NCI-H510A treated with DMSO at 0.1 percent for 48 hours (cell line): ENCODE measurements around the gene ESYT3.
A peak's percentile ranks its signal among the peaks of the same experiment; 100 is the strongest.

Source experiments
- DNase-seq: peaks from one replicate; lab custom pipeline; 2025; lab: John Stamatoyannopoulos, UW

Gene ESYT3, protein sequence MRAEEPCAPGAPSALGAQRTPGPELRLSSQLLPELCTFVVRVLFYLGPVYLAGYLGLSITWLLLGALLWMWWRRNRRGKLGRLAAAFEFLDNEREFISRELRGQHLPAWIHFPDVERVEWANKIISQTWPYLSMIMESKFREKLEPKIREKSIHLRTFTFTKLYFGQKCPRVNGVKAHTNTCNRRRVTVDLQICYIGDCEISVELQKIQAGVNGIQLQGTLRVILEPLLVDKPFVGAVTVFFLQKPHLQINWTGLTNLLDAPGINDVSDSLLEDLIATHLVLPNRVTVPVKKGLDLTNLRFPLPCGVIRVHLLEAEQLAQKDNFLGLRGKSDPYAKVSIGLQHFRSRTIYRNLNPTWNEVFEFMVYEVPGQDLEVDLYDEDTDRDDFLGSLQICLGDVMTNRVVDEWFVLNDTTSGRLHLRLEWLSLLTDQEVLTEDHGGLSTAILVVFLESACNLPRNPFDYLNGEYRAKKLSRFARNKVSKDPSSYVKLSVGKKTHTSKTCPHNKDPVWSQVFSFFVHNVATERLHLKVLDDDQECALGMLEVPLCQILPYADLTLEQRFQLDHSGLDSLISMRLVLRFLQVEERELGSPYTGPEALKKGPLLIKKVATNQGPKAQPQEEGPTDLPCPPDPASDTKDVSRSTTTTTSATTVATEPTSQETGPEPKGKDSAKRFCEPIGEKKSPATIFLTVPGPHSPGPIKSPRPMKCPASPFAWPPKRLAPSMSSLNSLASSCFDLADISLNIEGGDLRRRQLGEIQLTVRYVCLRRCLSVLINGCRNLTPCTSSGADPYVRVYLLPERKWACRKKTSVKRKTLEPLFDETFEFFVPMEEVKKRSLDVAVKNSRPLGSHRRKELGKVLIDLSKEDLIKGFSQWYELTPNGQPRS

DNA sequence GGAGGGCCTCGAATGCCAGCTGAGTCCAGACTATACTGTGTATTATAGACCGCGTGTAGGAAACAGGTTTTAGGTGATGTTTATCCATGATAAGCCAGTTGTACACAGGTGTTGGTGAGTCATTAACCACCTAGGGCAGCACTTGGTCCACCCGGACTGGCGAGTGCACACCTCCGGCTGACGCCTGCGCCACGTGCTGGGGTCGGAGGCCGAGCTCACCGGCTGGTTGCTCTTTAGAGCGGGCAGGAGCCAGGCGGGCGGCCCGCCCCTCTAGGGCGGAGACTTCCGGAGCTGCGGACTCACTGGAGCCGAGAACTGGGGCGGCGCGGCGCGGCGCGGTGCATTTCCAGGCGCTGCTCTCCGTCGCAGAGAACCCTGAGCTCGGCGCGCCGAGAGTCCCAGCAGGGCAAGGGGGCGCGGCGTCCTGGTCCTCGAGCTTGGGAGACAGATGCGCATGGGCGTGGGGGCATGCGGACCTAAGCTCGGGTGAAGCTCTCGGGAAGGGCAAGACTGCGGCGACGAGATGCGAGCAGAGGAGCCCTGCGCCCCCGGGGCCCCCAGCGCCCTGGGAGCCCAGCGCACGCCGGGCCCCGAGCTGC lies at the start of gene ESYT3:
TSS of gene ESYT3 (plus strand) at position 341 of the 599 bp plus-strand sequence. CDS start at position 524, 183 bp downstream.
- peak; percentile 20 for DNase-seq

GRCh38 chr3:138384976-138385375 lies 49.4 kb upstream of the ESYT3 start:
- DNase-seq, result no peak

- DNase-seq, result no peak
Measured at GRCh38 chr3:138389144-138389601, 45.2 kb upstream of the ESYT3 start.

DNA sequence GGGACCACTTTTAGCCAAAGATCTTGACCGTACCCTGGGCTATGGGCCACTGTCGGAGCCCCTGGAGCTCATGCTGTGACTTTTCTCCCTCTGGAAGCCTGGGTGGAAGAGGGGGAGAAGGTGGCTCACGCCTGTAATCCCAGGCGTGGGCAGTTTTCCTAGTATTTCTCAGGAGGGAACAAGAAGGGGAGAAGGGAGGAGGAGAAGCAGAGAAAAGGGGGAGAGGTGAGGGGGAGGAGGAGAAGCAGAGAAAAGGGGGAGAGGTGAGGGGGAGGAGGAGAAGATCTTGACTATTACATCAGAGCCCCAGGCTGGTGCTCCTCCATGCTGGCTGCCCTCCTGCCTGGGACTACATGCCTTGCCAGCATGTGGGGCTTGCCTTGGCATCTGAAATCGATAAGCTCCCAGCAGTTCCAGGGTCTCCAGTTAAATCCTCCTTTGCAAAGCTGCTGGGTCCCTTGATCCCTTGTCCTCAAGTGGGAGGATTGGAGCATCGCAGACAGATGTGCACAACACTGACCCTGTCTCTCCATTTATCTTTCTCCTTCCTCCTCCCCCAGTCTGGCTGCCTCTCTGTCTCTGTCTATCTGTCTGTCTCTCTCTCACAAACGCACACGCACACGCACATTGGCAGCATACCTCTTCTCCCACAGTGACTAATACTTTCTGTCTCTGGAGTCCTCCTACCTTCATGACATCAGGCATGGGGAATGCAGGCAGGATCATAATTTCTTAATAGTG lies 44.4 kb upstream of the ESYT3 start:
- DNase-seq, result no peak

DNA sequence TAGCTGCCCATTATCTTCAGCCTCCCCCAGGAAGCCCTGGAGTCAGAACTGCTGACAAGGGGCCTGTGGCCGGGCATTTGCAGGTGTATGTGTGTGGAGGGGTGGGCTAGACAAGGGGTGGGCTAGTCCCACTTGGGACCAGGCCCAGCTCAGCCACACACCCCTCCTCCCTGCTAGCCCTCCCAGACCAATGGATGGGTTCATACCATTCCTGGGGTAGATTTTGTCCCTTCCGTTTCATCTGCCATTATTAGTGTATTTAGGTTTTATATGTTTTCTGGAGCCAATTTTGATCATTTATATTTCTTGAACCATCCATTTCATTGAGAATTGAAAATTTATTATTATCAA lies 43.9 kb upstream of the ESYT3 start:
- DNase-seq, result no peak

GRCh38 chr3:138394156-138394555 lies 40.3 kb upstream of the ESYT3 start:
- no peak for DNase-seq

DNA sequence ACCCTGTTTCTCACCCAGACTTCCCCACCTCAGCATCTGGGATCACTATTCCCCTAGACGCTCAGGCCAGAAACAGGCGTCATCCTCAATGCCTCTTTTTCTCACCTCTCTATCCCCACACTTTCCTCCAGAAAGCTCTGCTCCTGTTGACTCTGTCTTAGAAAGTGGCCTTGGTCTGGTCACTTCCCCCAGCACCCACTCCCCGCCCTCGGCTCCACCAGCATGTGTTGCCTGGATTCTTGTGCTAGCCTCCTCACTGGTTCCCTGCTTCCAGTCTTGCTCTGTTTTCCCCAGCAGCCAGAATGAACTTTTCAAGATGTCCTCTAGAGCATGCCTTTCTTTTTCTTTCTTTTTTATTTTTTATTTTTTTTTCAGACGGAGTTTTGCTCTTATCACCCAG lies 39.7 kb upstream of the ESYT3 start:
- no peak for DNase-seq

DNA sequence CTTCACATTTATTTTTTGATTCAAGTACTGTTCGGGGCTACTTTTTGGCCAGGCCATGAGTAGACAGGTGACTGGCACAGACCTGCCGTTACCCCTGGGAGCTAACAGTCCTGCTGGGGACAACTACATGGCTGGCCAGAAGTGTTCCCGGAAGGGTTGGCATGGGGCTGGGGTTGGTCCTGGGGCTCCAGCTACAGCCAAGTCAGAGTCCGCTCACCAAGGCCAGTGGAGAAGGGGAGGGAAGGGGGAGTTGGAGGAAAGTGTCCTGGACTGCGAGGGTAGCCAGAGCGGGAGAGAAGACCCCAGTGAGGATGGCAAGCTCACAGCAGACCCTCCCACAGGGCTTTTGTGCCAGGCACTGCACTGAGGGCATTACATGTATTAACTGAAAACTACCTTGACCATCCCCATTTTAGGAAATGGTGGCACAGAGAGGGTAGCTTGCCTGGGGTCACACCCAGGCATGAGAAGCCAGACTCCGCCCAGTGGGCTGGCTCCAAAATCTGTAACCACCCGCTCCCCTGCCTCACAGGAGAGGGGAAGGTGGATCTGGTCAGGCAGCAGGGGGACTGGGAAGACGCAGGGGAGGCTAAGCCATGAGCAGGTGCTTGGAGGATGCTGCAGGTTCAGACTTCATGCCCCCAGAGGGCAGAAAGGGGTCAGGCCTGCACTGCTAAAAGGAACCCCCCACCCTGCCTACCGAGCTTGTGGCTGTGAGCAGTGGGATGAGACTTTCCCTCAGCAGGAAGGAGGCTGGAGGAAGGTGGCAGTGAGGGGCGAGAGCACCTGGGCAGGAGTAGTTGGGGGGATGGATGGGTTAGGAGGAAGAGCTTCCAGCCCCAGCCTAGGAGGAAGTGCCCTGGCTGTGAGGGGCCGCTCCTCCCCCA lies 38.3 kb upstream of the ESYT3 start:
- no peak for DNase-seq

DNA sequence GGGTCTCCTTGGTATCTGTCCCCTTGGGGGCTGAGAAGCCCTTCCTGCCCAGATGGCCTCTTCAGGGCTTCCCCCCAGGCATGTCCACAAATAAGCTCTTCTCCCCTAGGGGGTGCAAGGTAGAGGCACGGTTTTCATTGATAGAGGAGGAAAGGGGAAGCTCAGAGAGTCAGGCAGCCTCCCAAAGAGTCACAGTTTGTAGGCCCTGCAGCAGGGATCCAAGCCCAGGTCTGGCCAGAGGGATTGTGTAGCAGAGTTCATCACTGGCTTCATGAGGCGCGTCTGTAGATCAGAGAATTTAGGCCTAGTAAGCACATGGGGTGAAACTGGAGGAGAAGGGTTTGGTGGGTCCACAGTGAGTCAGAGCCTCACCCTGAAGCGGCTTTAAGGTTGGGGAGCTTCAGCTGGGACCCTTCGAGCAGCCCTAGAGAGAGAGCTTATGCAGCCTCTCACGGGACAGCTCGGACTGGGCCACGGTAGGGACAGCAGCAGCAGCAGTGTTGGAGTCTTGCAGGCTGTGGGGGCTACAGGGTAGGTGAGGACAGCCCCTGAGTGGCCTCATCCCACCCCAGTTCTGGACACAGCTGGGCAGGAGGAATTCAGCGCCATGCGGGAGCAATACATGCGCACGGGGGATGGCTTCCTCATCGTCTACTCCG lies 37.5 kb upstream of the ESYT3 start:
- DNase-seq, result no peak

- no peak for DNase-seq
Measured at GRCh38 chr3:138397983-138398382, 36.4 kb upstream of the ESYT3 start.

GRCh38 chr3:138398791-138399575 lies 35.4 kb upstream of the ESYT3 start:
- DNase-seq, result no peak

DNA sequence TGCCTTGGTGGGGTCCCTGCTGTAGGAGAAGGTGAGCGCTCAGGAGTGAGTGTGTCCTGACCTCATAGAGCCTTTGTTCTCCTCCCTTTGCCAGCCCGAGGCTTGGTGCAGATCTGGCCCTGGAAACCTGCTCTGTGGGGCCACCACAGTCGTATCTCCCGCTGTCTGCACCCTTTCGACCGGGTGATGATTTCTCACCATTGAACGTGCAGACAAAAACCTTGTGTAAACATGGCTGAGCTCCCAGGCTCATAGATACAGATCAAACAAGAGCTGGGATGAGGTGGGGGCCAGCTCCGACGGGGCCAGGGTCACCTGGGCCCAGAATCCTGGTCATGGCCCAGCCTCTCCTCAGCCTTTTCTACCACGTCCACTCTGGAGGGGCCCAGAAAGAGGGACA lies 34.6 kb upstream of the ESYT3 start:
- no peak for DNase-seq

GRCh38 chr3:138400651-138401070 lies 33.8 kb upstream of the ESYT3 start:
- DNase-seq, result no peak

GRCh38 chr3:138401834-138402233 lies 32.6 kb upstream of the ESYT3 start:
- DNase-seq, result no peak

DNA sequence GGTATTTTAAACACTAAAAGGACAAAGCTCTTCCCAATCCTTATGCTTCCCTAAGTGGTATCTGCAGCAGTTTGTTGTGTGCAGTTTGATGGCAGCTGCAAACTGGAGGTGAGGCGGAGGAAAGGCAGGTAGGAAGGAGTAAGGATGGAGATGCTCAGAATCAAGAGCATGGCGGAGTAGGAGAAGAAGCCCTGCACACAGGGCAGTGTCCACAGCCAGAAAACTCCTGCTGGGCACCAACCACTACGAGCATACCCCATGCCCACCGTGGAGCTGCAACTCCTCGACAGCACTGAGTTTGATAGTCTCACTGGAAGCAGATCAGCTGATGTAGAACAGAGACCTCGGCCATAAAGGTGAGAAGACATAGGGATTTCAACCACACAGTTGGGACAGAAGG lies 30.3 kb upstream of the ESYT3 start:
- no peak for DNase-seq

DNA sequence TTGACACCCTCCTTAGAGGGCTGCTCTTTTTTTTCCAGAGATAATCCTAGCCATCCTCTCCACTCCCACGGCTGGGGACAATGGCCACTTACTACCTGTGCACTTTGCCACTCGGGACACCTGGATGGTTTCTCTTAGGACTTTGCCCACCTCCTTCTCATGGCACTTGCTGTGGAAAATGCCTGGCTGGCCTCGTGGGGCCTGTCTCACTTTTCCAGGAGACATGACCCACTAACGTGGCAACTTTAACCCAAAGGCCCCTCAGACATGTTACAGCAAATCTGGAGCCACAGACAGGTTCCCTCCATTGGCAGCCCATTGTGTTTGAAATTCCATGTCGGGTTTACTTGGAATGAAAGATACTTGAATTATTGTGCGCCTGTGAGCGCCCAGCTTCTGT lies 29.4 kb upstream of the ESYT3 start:
- no peak for DNase-seq

DNA sequence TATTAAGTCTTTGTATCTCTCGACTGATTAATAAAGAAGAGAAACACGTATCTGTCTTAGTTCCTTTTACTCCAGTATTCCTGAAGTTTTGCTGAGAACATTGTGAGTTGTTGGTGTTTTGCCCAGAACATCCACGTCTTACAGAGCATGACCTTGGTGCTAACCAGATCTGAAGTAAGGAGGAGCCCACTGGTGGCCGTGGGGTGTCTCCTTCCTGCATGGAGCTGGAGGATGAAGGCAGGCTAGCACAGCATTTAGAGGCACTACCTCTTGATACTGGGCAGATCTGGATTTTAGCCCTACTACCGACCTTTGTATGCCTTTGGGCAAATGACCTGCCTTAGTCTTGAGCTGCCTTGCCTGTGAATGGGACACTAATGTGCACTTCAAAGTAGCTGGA lies 28.9 kb upstream of the ESYT3 start:
- no peak for DNase-seq

- DNase-seq, result no peak
Measured at GRCh38 chr3:138406606-138407005, 27.8 kb upstream of the ESYT3 start.

GRCh38 chr3:138407236-138407907 lies 27.0 kb upstream of the ESYT3 start:
- DNase-seq, result no peak
